Ishikawa (cell line): Measurements from ENCODE around the gene SLC25A24.
A peak's percentile ranks its signal among the peaks of the same experiment; 100 is the strongest.
"Not testable (repeated sequence)": the region's sequence is repeated elsewhere in the genome, so short reads cannot be mapped to it uniquely, and the experiment has no call there.

Experiments used
- CEBPB ChIP-seq: IDR thresholded peaks from 2 replicates; pipeline ENCODE4 v1.6.1; 2012
- CREB1 ChIP-seq: IDR thresholded peaks from 2 replicates; pipeline ENCODE4 v1.6.1; 2012; ENCODE audit warnings: low read depth
- EGR1 ChIP-seq: IDR thresholded peaks from 2 replicates; pipeline ENCODE4 v1.6.1; 2012
- EP300 ChIP-seq: IDR thresholded peaks from 2 replicates; pipeline ENCODE4 v1.6.1; 2012; ENCODE audit warnings: borderline replicate concordance
- FOXM1 ChIP-seq: IDR thresholded peaks from 2 replicates; pipeline ENCODE4 v1.6.1; 2012; ENCODE audit warnings: low read depth, borderline replicate concordance
- NFIC ChIP-seq: IDR thresholded peaks from 2 replicates; pipeline ENCODE4 v1.6.1; 2012
- RAD21 ChIP-seq: IDR thresholded peaks from 2 replicates; pipeline ENCODE4 v1.6.1; 2012; ENCODE audit warnings: low read depth
- TAF1 ChIP-seq: IDR thresholded peaks from 2 replicates; pipeline ENCODE4 v1.6.1; 2012; ENCODE audit warnings: low read depth, mild to moderate bottlenecking
- TCF12 ChIP-seq: IDR thresholded peaks from 2 replicates; pipeline ENCODE4 v1.6.1; 2012; ENCODE audit warnings: low read depth
- TEAD4 ChIP-seq: IDR thresholded peaks from 2 replicates; pipeline ENCODE4 v1.6.1; 2012
- YY1 ChIP-seq: IDR thresholded peaks from 2 replicates; pipeline ENCODE4 v1.6.1; 2012; ENCODE audit warnings: low read depth
- ZBTB7A ChIP-seq: IDR thresholded peaks from 2 replicates; pipeline ENCODE4 v1.6.1; 2012; ENCODE audit warnings: low read depth
- TF ChIP-seq, protein P1 (sequence below): IDR thresholded peaks from 2 replicates; pipeline ENCODE4 v1.6.1; 2012
- TF ChIP-seq, protein P2 (sequence below): IDR thresholded peaks from 2 replicates; pipeline ENCODE4 v1.6.1; 2012; ENCODE audit warnings: low read depth, mild to moderate bottlenecking
- TF ChIP-seq, protein P3 (sequence below): IDR thresholded peaks from 2 replicates; pipeline ENCODE4 v1.6.1; 2012

Gene SLC25A24

DNA sequence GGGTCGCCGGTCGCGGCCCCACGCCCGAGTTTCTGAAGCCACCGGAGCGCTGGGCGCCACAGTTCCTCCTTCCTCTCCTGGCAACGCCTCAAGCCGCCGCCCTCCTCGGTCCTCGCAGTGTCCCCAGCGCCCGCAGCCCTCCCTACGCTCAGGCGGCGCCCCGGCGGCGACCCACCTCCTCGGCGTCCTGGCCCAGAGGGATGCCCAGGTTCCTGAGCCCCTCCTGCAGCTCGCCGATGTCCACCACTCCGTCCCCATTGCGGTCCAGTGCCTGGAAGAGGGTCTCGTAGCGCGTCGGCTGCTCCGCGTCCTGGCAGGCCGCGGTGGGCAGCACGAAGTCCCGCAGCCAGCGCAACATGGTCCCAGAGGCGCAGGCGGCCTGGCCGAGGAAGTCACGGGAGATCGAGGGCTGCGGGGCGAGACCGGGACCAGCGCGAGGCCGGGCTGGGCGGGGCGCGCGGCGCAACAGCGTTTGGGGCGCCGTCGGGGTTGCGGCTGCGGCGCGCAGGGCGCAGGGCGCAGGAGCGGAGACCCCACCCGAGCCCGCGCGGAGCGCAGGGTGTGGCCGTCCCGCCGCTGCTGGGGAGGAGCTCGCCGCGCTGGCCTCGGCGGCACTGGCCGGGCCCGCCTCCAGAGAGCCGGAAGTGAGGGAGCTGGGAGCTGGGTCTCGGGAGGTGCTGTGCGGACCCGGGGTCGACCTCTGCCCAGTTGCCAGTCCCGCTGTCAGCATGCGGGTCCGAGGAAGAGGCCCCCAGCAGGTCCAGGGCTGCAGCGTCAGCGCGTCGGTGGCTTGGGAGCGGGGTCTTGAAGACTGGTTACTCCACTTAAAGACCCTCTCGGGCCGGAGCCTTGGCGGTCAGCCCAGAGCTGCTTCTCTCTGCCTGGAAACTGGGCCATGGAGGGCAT, at the start of gene SLC25A24:
TSS of gene SLC25A24 (minus strand) at position 563 of the 906 bp plus-strand sequence. CDS start at position 358, 205 bp downstream.
- 0 out of 2 replicates have a peak, but pooled peaks have one; percentile 0 for TF ChIP-seq EP300
- TF ChIP-seq, protein P1, sequence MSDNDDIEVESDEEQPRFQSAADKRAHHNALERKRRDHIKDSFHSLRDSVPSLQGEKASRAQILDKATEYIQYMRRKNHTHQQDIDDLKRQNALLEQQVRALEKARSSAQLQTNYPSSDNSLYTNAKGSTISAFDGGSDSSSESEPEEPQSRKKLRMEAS, result no peak; the same call in 1 of the 2 replicates
- TF ChIP-seq, protein P2, sequence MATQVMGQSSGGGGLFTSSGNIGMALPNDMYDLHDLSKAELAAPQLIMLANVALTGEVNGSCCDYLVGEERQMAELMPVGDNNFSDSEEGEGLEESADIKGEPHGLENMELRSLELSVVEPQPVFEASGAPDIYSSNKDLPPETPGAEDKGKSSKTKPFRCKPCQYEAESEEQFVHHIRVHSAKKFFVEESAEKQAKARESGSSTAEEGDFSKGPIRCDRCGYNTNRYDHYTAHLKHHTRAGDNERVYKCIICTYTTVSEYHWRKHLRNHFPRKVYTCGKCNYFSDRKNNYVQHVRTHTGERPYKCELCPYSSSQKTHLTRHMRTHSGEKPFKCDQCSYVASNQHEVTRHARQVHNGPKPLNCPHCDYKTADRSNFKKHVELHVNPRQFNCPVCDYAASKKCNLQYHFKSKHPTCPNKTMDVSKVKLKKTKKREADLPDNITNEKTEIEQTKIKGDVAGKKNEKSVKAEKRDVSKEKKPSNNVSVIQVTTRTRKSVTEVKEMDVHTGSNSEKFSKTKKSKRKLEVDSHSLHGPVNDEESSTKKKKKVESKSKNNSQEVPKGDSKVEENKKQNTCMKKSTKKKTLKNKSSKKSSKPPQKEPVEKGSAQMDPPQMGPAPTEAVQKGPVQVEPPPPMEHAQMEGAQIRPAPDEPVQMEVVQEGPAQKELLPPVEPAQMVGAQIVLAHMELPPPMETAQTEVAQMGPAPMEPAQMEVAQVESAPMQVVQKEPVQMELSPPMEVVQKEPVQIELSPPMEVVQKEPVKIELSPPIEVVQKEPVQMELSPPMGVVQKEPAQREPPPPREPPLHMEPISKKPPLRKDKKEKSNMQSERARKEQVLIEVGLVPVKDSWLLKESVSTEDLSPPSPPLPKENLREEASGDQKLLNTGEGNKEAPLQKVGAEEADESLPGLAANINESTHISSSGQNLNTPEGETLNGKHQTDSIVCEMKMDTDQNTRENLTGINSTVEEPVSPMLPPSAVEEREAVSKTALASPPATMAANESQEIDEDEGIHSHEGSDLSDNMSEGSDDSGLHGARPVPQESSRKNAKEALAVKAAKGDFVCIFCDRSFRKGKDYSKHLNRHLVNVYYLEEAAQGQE, result no peak
- peak; percentile 5; the same call in 1 of the 2 replicates for TF ChIP-seq TEAD4
- TF ChIP-seq TCF12, result no peak; the same call in 1 of the 2 replicates
- TF ChIP-seq CREB1, result no peak
- no peak for TF ChIP-seq RAD21
- no peak; the same call in 1 of the 2 replicates for TF ChIP-seq EGR1
- TF ChIP-seq FOXM1, result no peak
- TF ChIP-seq CEBPB, result no peak
- peak; percentile 55; the same call in 1 of the 2 replicates for TF ChIP-seq TAF1
- TF ChIP-seq ZBTB7A, result peak; percentile 85
- peak; percentile 17 for TF ChIP-seq NFIC
- TF ChIP-seq YY1, result no peak
- TF ChIP-seq, protein P3, sequence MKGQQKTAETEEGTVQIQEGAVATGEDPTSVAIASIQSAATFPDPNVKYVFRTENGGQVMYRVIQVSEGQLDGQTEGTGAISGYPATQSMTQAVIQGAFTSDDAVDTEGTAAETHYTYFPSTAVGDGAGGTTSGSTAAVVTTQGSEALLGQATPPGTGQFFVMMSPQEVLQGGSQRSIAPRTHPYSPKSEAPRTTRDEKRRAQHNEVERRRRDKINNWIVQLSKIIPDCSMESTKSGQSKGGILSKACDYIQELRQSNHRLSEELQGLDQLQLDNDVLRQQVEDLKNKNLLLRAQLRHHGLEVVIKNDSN, result no peak

DNA sequence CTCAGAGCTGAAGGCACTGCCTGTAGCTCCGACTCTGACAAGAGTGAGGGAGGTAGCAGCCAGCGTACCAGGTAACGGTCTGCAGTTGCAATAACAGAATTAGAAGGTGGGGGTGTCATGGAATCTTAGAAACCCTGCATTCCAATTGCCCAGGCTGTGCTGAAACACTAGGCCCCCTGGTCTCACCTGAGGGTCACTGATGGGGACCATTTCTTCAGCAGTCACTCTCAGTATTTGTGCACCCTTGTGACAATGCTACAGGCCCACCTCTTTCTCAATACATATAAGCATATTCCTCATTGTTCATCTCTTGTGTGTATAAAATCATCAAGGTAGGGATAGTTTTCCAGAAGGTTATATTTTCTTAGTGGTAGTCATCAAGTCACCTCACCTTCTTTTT, 43.8 kb upstream of the SLC25A24 start, which contains the start of gene NBPF4:
TSS of gene NBPF4 (minus strand) at position 101 of the 400 bp plus-strand sequence. CDS start 315 bp downstream, outside the sequence.
- TF ChIP-seq YY1, EP300: not testable (repeated sequence)
- TF ChIP-seq, protein P1, result not testable (repeated sequence)

DNA sequence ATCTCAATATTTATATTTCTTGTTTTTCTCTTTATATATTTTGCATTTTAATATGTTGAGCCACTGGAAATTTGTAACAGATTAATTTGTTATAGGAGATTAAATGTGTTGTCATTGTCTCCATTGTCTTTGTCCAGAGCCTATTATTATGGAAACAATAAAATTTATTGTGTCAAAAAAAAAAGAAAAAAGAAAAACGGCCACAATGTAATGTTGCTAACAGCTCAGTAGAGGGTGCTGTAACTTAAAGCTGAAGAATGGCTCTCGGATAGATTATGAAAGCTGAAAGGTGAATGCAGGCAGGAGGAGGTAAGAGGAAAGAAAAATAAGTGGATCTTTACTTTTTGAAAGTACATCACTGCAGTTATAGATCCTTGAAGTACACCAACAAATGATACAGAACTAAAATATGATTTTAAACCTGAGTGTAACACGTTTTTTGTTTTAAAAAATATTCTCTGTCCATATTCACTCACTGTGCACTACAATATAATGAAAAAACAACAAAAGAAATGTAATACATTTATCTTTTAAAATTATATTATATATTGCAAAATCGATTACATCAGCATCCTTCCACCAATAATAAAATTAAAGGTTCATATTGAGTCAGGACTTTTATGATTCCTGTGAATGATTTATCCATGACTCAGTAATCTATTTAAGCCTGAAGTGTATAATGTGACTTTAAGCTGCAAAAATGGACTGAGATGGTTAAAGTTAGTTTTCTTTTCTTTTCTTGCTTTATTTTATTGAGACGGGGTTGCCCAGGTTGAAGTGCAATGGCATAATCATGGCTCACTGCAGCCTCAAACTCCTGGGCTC, 14.7 kb upstream of the SLC25A24 start:
- TF ChIP-seq RAD21, result peak; percentile 56

DNA sequence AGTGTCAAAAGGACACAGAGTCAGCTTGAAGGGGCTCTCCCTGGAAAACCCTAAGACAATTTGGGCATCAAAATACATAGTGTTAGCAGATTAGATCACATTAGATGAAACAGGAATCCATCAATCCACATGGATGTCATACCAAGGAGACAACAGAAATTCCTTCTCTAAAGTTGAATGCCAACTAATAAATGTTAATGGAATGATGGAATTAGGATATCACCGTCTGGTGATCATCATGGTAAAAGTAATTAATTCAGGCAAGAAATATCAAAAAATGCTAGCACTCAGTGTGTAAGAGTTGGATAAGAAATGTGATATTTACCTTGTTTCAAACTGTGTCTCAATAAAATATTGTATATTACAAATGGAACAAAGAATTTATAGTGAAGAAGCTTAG, 10.9 kb upstream of the SLC25A24 start:
- no peak for TF ChIP-seq ZBTB7A
- TF ChIP-seq, protein P3, result no peak
- no peak for TF ChIP-seq CEBPB
- TF ChIP-seq RAD21, result no peak
- TF ChIP-seq, protein P1, result no peak
- no peak for TF ChIP-seq EP300
- TF ChIP-seq FOXM1, result no peak
- no peak for TF ChIP-seq CREB1
- TF ChIP-seq, protein P2, result no peak
- TF ChIP-seq EGR1, result no peak
- TF ChIP-seq NFIC, result no peak
- no peak for TF ChIP-seq YY1
- no peak for TF ChIP-seq TCF12
- TF ChIP-seq TAF1, result no peak
- TF ChIP-seq TEAD4, result no peak

DNA sequence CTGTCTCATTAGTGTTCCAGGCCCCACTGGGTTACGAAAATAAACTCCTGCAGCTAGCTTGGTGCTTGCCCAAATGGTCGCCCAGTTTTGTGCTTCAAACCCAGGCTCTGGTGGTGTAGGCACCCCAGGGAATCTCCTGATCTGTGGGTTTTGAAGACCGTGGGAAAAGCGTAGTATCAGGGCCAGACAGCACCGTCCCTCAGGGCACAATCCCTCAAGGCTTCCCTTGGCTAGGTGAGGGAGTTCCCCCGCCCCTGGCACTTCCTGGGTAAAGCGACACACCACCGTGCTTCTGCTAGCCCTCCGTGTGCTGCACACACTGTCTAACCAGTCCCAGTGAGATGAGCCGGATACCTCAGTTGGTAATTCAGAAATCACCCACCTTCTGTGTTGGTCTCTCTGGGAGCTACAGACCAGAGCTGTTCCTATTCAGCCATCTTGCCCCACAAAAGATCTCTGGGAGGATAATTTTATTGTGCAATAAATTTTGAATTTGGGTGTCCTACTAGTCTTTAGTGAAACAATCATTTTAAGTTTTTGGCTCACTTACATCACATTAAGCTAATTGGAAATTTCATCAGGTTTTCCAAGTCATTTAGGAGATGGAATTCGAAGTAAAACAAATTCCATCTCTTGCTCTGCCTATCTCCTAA, 9.4 kb upstream of the SLC25A24 start:
- TF ChIP-seq RAD21 (no peak), CEBPB (no peak), ZBTB7A (no peak), EGR1 (no peak), NFIC (no peak), YY1 (no peak), FOXM1 (no peak), CREB1 (no peak), TCF12 (no peak), TAF1 (no peak), TEAD4 (no peak), EP300 (no peak)
- TF ChIP-seq, protein P3, result no peak
- TF ChIP-seq, protein P2, result no peak
- TF ChIP-seq, protein P1, result no peak
